H1 (cell line): ENCODE results near the gene ADAMTS4. TPM values are rescaled to one million over a fixed set of nuclear protein-coding genes. Genes with fewer than 3 reads are reported as not detected.

Source experiments
- ASH2L ChIP-seq: fragments of 200-600, 300-600 bp; sonication (generic); IDR thresholded peaks from one replicate; pipeline ENCODE4 v1.7.1; 2017; ENCODE audit warnings: low read length
- ATF2 ChIP-seq: IDR thresholded peaks from 2 replicates; pipeline ENCODE4 v1.6.1; 2012; ENCODE audit warnings: low read length, inconsistent platforms
- BACH1 ChIP-seq: IDR thresholded peaks from 2 replicates; pipeline ENCODE4 v1.6.1; 2012; ENCODE audit warnings: low read length, improper control_type of control experiment
- BCL11A ChIP-seq, 2 experiments: IDR thresholded peaks; one replicate each; pipeline ENCODE4 v1.6.1; 2011; ENCODE audit warnings: low read depth in 2 of 2, low read length in 2 of 2, mild to moderate bottlenecking in 2 of 2
- CBX5 ChIP-seq: fragments of 300-800, 300-1000 bp; sonication (generic); IDR thresholded peaks from 2 replicates; pipeline ENCODE4 v1.7.1; 2016; ENCODE audit warnings: antibody characterized with exemption, low read length, low read depth
- CEBPB ChIP-seq: IDR thresholded peaks from 2 replicates; pipeline ENCODE4 v1.6.1; 2012; ENCODE audit warnings: low read depth, low read length
- CHD1 ChIP-seq: IDR thresholded peaks from 2 replicates; pipeline ENCODE4 v1.6.1; 2012; ENCODE audit warnings: low read depth, low read length, improper control_type of control experiment
- CREB1 ChIP-seq: IDR thresholded peaks from 2 replicates; pipeline ENCODE4 v1.6.1; 2012; ENCODE audit warnings: inconsistent platforms
- E2F6 ChIP-seq: IDR thresholded peaks from 2 replicates; pipeline ENCODE4 v1.6.1; 2012; ENCODE audit warnings: inconsistent platforms
- EZH2 ChIP-seq: fragments of 200-600 bp; sonication (generic); IDR thresholded peaks from 2 replicates; pipeline ENCODE4 v1.7.1; 2012; ENCODE audit warnings: low read depth, mild to moderate bottlenecking, moderate library complexity, low read length, inconsistent platforms; ENCODE audit not compliant: severe bottlenecking
- GTF2F1 ChIP-seq: IDR thresholded peaks from 2 replicates; pipeline ENCODE4 v1.6.1; 2012; ENCODE audit warnings: low read depth, low read length, improper control_type of control experiment, borderline replicate concordance
- HDAC2 ChIP-seq, 2 experiments: fragments of 300-600 bp in 1 of 2; sonication (generic) in 1 of 2; IDR thresholded peaks; 2 replicates each; pipeline ENCODE4 v1.6.1; 2011 to 2012; ENCODE audit warnings: low read depth in 2 of 2, low read length in 2 of 2, mild to moderate bottlenecking in 2 of 2, moderate library complexity in 2 of 2, borderline replicate concordance in 1 of 2, inconsistent platforms in 1 of 2
- KDM1A ChIP-seq: fragments of 200-600, 300-600 bp; sonication (generic); IDR thresholded peaks from 2 replicates; pipeline ENCODE4 v1.7.1; 2016; ENCODE audit warnings: mild to moderate bottlenecking, low read length, borderline replicate concordance
- KDM4A ChIP-seq: IDR thresholded peaks from one replicate; pipeline ENCODE4 v1.7.1; 2012; ENCODE audit warnings: low read depth, mild to moderate bottlenecking, moderate library complexity, low read length, inconsistent platforms; ENCODE audit not compliant: severe bottlenecking
- NANOG ChIP-seq: IDR thresholded peaks from 2 replicates; pipeline ENCODE4 v1.6.1; 2011; ENCODE audit warnings: low read length, low read depth, mild to moderate bottlenecking, inconsistent platforms; ENCODE audit not compliant: insufficient read depth, poor library complexity, severe bottlenecking
- RXRA ChIP-seq: IDR thresholded peaks from 2 replicates; pipeline ENCODE4 v1.6.1; 2011; ENCODE audit warnings: low read depth, mild to moderate bottlenecking, low read length, moderate library complexity; ENCODE audit not compliant: insufficient read depth
- SIN3A ChIP-seq, 2 experiments: IDR thresholded peaks in 1 of 2; conservative IDR thresholded peaks in 1 of 2; 2 replicates each; pipeline ENCODE4 v1.6.1; 2011 to 2012; ENCODE audit warnings: low read length in 2 of 2, improper control_type of control experiment in 1 of 2, low read depth in 1 of 2, mild to moderate bottlenecking in 1 of 2
- SP2 ChIP-seq: IDR thresholded peaks from 2 replicates; pipeline ENCODE4 v1.6.1; 2012; ENCODE audit warnings: mild to moderate bottlenecking, low read length, inconsistent platforms
- TAF1 ChIP-seq: IDR thresholded peaks from 2 replicates; pipeline ENCODE4 v1.6.1; 2011; ENCODE audit warnings: mild to moderate bottlenecking, low read depth, low read length
- TBP ChIP-seq: IDR thresholded peaks from 2 replicates; pipeline ENCODE4 v1.6.1; 2011; ENCODE audit warnings: low read depth, low read length, improper control_type of control experiment
- TCF12 ChIP-seq: IDR thresholded peaks from 2 replicates; pipeline ENCODE4 v1.6.1; 2011; ENCODE audit warnings: low read depth, mild to moderate bottlenecking, low read length
- TEAD4 ChIP-seq: IDR thresholded peaks from 2 replicates; pipeline ENCODE4 v1.6.1; 2012; ENCODE audit warnings: low read depth, low read length, inconsistent platforms, mixed read lengths
- polyA plus RNA-seq, 7 experiments: library from polyadenylated mRNA; depleted of rRNA in 3 of 7; stranded (reverse) in 5 of 7; unstranded in 2 of 7; fragments of >200 nt in 5 of 7; fragments of 200-250 nt in 2 of 7; gene quantifications; 1 replicate in 5 of 7; 2 replicates in 1 of 7; 4 replicates in 1 of 7; pipeline versions ENCODE4 v1.2.1 to v1.2.3, GENCODE V29; 2011 to 2013; ENCODE audit warnings: missing spikeins in 2 of 7, mixed read lengths in 2 of 7
- total RNA-seq: library from RNA; stranded (reverse); fragmentation: NEBNext Ultra II Directional; extraction: Animal tissue kit (Norgen Biotek cat#: 25700); gene quantifications from 2 replicates; pipeline ENCODE4 v1.2.1, GENCODE V29; 2021

Gene ADAMTS4
- total and polyA plus RNA-seq, 2 of the 8 experiments (the other 6 are each of a cell fraction or from before 2014, with no cell fraction given) = 4.6 to 7.2 TPM

GRCh38 chr1:161225534-161226319 is 26.9 kb upstream of the ADAMTS4 start, which contains the start of gene TOMM40L (continued):
- TF ChIP-seq SP2 = peak; percentile 69
- no peak for TF ChIP-seq KDM1A
- peak; percentile 68 for TF ChIP-seq TAF1
- 0 out of 2 replicates have a peak, but pooled peaks have one; percentile 14 for TF ChIP-seq TEAD4
- TF ChIP-seq HDAC2 (IDR thresholded peaks at IDR 0.05; ENCODE audit: borderline replicate concordance in 1 of 2, low read depth in 2 of 2, low read length in 2 of 2) = peak; percentile 38 to 76; a peak in 1 of 4 replicates
- no peak for TF ChIP-seq GTF2F1
- TF ChIP-seq BCL11A (IDR thresholded peaks at IDR 0.05; ENCODE audit: low read depth in 2 of 2, low read length in 2 of 2) = no peak
- TF ChIP-seq SIN3A (conservative IDR thresholded peaks at IDR 0.05 in 1 of 2, IDR thresholded peaks at IDR 0.05 in 1 of 2; ENCODE audit: low read depth in 1 of 2, low read length in 2 of 2) = peak; percentile 78 to 92; a peak in 3 of 4 replicates
- TF ChIP-seq TCF12 = no peak
- peak; percentile 55 for TF ChIP-seq NANOG
- no peak for TF ChIP-seq CHD1
- no peak for TF ChIP-seq RXRA
- TF ChIP-seq ASH2L = peak; percentile 60
- no peak for TF ChIP-seq ATF2
- no peak for TF ChIP-seq E2F6
- no peak for TF ChIP-seq CBX5
- TF ChIP-seq CREB1 = no peak; the same call in 1 of the 2 replicates
- no peak for TF ChIP-seq CEBPB
- no peak for TF ChIP-seq KDM4A
- TF ChIP-seq BACH1 = no peak
- TF ChIP-seq TBP = peak; percentile 51; the same call in 1 of the 2 replicates
- TF ChIP-seq EZH2 = no peak
